Upper lobe of right lung (tissue), 1 donor: ENCODE data around the gene EFCAB9. TPM values are rescaled to one million over a fixed set of nuclear protein-coding genes. Genes with fewer than 3 reads are reported as not detected.
A peak's percentile ranks its signal among the peaks of the same experiment; 100 is the strongest.

ENCODE experiments used
- ATAC-seq: fragments of 200-7000 bp; cut with Tn5 transposase; one replicate; pipeline ENCODE4 v1.9.1; 2020; ENCODE audit warnings: mild to moderate bottlenecking, moderate library complexity
- DNase-seq: peaks from one replicate; pipeline ENCODE4 v3.0.0-alpha.2; 2020
- H3K27ac ChIP-seq: fragments of 200-600 bp; one replicate; pipeline ENCODE4 v1.8.0; 2022
- H3K27me3 ChIP-seq: fragments of 200-600 bp; one replicate; pipeline ENCODE4 v1.8.0; 2022; ENCODE audit warnings: mild to moderate bottlenecking
- H3K36me3 ChIP-seq: fragments of 200-600 bp; one replicate; pipeline ENCODE4 v1.8.0; 2022
- H3K4me1 ChIP-seq: fragments of 200-600 bp; one replicate; pipeline ENCODE4 v1.8.0; 2022
- H3K4me3 ChIP-seq: fragments of 200-600 bp; one replicate; pipeline ENCODE4 v1.8.0; 2022; ENCODE audit warnings: mild to moderate bottlenecking
- H3K9me3 ChIP-seq: fragments of 200-600 bp; one replicate; pipeline ENCODE4 v1.8.0; 2022
- intact Hi-C: fragments of 100-400 bp; cut with DNase I; formaldehyde crosslinking; loops from one replicate; pipeline ENCODE4 v1.11.0; 2022
- long read RNA-seq: library from polyadenylated mRNA; unstranded; transcript quantifications from one replicate; pipeline ENCODE4 v2.0.0, GENCODE V29; 2021
- total RNA-seq: library from RNA; stranded (reverse); fragmentation: NEBNext Ultra II Directional; extraction: Animal tissue kit (Norgen Biotek cat#: 25700); gene quantifications from one replicate; pipeline ENCODE4 v1.2.1, GENCODE V29; 2021
- TF ChIP-seq, protein P1 (sequence below): fragments of 200-600 bp; IDR thresholded peaks from one replicate; pipeline ENCODE4 v1.8.0; 2022; ENCODE audit warnings: antibody characterized with exemption
- donor health status: DM: no; HTN: yes; CAD: no; lungs with severe emphysema.

Gene EFCAB9
- total RNA-seq, result not detected
- long read RNA-seq, result 0 reads

DNA sequence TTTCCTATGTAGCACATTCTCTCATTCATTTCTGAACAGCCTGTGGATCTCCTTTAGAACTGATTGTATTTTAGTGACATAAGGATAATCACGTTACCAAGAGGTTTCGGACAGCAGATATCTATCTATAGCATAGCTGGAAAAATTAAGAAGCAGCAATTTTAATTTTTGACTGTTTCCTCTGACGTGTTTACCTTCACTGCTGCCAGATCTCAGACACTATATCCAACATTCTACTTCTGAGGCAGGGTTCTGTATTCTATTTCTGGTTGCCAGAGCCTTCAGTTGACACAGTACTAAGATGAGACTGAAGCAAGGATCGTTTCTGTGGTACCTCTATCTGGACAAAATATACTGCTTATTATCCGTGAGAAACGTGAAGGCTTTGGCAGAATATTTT lies at the start of gene EFCAB9:
Gene EFCAB9, plus strand, starts transcription at position 301 of the 400 bp plus-strand sequence. Its CDS starts 1 bp downstream, at position 302.
- no peak for DNase-seq
- intact Hi-C loops, result loop anchor here (5.0 kb wide), 1 partner anchor 87 kb away; no protein-coding TSS in a partner anchor
- Histone ChIP-seq H3K4me3 (no peak within 1 kb of the TSS), H3K36me3 (no peaks in the 10 kb centered on the region), H3K4me1 (no peaks in the 10 kb centered on the region), H3K27ac (no peak within 1 kb of the TSS), H3K9me3 (no peaks in the 10 kb centered on the region), H3K27me3 (no peaks in the 10 kb centered on the region)
- ATAC-seq, result no peak
- TF ChIP-seq, protein P1, sequence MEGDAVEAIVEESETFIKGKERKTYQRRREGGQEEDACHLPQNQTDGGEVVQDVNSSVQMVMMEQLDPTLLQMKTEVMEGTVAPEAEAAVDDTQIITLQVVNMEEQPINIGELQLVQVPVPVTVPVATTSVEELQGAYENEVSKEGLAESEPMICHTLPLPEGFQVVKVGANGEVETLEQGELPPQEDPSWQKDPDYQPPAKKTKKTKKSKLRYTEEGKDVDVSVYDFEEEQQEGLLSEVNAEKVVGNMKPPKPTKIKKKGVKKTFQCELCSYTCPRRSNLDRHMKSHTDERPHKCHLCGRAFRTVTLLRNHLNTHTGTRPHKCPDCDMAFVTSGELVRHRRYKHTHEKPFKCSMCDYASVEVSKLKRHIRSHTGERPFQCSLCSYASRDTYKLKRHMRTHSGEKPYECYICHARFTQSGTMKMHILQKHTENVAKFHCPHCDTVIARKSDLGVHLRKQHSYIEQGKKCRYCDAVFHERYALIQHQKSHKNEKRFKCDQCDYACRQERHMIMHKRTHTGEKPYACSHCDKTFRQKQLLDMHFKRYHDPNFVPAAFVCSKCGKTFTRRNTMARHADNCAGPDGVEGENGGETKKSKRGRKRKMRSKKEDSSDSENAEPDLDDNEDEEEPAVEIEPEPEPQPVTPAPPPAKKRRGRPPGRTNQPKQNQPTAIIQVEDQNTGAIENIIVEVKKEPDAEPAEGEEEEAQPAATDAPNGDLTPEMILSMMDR, result no peak

DNA sequence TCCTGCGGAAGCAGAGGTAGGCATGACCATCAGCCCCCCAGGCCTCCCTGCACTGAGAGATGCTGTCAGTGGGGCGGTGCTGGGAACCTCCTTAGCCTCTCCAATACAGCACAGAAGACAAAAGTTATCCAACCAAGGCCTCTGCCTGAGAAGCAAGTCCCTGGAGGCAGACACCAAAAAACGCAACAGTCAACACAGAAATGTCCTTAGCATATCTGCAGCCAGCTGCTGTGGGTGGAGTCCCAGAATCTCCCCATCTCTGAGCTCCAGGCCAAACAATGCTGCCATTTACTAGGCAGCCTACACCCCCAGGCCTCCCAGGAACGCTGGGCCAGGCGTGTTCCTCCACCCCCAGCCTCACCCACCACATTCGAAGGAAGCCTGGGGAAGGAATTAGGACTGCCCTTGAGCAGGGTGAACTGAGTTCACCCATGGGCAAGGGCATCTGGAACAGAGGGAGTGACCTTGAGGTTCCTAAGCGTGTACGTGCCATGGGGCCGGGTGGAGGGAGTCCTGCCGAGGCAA lies 49.6 kb upstream of the EFCAB9 start:
- intact Hi-C loops, result no loop called here
- Histone ChIP-seq H3K27ac (no peak overlapping the region), H3K4me1 (no peaks in the 10 kb centered on the region), H3K27me3 (no peaks in the 10 kb centered on the region), H3K4me3 (no peak overlapping the region), H3K9me3 (no peaks in the 10 kb centered on the region), H3K36me3 (peaks cover 6% of the 10 kb centered on the region)
- TF ChIP-seq, protein P1, result no peak
- no peak for DNase-seq
- peak; percentile 10 for ATAC-seq

DNA sequence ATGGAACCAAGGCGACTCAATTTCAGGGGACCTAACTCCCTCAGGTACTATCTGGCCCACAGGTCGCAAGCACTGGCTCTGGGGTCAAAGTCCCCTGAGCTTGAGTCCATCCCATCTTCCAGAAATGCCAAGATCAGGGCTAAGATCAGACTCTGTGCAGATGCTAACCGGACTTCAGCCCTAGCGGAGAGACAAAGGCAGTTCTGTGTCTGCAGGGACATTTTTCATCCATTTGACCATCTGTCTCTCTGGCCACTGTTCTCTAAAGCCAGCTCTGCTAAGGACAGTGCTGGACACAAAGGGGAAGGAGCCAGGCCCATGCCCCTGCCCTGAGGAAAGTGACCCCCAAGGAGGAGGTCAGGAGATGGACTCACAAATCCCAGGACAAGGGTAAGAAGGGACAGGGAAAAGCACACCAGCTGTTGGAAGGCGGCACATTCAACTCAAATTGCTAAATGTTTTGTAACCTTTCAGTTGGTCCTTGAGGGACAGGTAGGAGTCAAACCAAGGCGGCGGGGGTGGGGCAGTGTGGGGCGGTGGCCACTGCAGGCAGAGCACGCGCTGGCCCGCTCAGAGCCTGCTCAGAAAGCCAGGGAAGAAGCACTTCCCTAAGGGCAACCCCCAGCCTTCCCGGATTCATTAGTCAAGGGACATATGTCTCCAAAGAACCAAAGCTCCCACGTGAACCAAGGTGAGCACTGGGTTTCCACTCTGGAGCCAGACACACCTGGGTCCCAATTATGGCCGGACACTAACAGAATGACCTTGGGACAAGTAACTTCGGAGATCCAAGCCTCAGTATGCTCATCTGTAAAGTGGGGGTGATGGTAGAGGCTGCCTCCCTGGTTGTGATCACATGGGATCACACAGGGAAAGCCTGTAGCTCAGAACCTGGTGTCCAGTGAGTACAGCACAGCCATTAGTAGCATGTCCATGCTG lies 48.8 kb upstream of the EFCAB9 start:
- Histone ChIP-seq H3K4me1 (peaks cover 5% of the 10 kb centered on the region), H3K27ac (no peak overlapping the region), H3K9me3 (no peaks in the 10 kb centered on the region), H3K4me3 (no peak overlapping the region), H3K36me3 (peaks cover 6% of the 10 kb centered on the region), H3K27me3 (no peaks in the 10 kb centered on the region)
- no peak for ATAC-seq
- DNase-seq, result no peak
- TF ChIP-seq, protein P1, result no peak
- intact Hi-C loops, result no loop called here

DNA sequence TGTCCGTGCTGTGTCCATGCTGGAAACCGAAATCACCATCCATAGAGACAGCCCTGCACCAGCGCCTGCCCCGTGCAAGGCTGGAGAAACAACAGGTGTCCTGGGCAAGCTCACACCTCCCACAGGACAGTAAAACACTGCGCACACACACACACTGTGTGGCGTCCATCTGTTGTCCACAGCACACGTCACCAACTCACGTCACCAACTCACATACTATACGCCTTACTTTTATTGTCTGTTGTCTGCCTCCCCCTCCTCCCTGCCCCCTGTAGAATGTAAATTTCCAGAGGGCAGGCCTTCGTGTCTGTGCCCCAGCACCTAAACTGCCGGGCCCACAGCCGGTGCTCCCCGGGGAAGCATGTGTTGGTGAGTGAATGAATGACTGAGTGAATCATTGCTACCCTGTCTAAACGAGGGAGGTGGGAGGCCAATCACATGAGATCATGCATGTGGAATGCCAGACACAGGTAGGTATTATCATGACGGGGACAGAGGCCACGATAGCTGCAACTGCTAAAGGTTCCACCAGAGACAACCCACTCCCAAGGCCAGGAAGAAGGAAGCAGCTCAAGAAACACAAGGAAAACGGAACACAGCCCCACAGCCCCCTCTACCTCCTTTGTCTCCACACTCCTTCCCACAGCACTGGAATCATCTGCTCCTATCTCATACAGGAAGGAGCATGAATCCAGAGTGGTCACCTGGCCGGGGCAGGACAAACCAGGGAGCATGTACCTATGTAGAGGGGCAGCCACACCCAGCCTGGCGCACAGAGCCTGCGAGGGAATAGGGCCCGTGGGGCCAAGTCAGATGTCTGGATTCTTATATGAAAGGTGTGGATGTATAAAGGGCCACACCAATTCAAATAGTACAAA lies 47.9 kb upstream of the EFCAB9 start:
- DNase-seq, result no peak
- H3K27me3 ChIP-seq, result no peaks in the 10 kb centered on the region
- ATAC-seq, result no peak
- H3K27ac ChIP-seq, result no peak overlapping the region
- no peaks in the 10 kb centered on the region for H3K9me3 ChIP-seq
- H3K4me1 ChIP-seq, result peaks cover 14% of the 10 kb centered on the region
- peaks cover 6% of the 10 kb centered on the region for H3K36me3 ChIP-seq
- TF ChIP-seq, protein P1, result no peak
- intact Hi-C loops, result no loop called here
- no peak overlapping the region for H3K4me3 ChIP-seq

DNA sequence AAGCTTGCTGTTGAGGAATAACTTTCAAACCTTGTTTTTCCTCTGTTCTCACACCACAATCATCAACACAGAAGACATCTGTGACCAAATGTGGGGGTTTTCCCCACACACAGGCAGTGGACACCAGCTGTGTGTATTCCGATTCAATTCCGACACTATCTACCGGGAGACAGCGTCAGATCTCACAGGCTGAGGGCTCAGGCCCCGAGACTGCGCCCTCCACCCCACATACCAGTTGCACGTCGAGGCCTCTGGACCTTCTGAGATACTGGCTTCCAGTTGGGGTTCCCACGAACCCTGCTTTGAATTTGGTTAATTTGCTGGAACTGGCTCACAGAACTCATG lies 47.3 kb upstream of the EFCAB9 start:
- intact Hi-C loops, result no loop called here
- Histone ChIP-seq H3K4me3 (no peak overlapping the region), H3K4me1 (peaks cover 17% of the 10 kb centered on the region), H3K36me3 (peaks cover 6% of the 10 kb centered on the region), H3K27me3 (no peaks in the 10 kb centered on the region), H3K9me3 (no peaks in the 10 kb centered on the region), H3K27ac (no peak overlapping the region)
- DNase-seq (no peak), ATAC-seq (no peak)
- TF ChIP-seq, protein P1, result no peak
